NCI-H446 treated with DMSO at 0.1 percent for 48 hours (cell line): ENCODE measurements around the gene SLC7A5.
"Not testable (repeated sequence)": the region's sequence is repeated elsewhere in the genome, so short reads cannot be mapped to it uniquely, and the experiment has no call there.

Experiments used
- DNase-seq: peaks from one replicate; lab custom pipeline; 2025; lab: John Stamatoyannopoulos, UW

SLC7A5 gene

DNA sequence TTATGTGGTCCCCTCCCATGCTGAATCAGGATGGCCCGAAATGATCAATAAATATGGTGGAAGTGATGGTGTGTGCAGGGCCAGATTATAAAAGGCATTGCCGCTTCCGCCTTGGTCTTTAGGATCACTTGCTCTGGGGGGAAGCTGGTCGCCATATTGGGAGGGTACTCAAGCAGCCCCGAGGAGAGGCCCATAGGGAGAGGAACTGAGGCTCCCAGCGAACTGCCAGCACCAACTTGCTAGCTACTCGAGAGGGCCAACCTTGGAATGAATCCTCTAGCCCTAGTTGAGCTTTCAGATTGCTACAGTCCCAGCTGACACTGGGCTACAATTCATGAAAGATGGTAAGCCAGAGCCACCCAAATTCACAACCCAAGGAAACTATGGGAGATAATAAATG is 19.0 kb upstream of the SLC7A5 start:
- not testable (repeated sequence) for DNase-seq

- not testable (repeated sequence) for DNase-seq
These were observed 18.6 kb upstream of the SLC7A5 start for GRCh38 chr16:87887931-87888330.

GRCh38 chr16:87885371-87885967 is 16.2 kb upstream of the SLC7A5 start:
- not testable (repeated sequence) for DNase-seq

GRCh38 chr16:87882436-87883019 is 13.2 kb upstream of the SLC7A5 start:
- no peak for DNase-seq

GRCh38 chr16:87881324-87882200 is 12.3 kb upstream of the SLC7A5 start:
- no peak for DNase-seq

DNA sequence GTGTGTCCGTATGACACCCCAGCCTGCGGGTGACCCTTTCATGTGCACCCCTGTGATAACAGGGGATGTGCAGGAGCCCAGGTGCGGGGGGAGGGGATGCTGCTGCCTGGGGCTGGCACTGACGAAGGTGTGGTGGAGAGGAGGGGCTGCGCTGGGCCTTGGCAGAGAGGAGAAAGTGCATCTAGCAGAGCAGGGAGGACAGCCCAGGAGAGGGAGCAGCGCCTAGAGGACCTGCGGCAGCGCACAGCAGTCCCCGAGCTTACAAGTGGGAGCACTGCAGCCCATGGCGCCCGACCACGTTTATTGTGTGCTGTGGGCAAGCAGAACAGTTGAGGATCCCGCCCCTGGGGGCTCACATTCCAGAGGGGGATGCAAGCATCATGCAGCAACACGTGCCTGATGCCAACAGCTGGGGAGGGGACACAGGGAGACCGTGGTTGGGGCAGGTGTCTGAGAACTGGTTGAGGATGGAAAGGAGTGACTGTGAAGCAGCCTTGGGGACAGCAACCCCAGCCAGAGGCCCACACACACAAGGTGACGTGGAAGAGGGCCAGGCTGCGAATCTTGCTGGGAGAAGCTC is 10.9 kb upstream of the SLC7A5 start:
- DNase-seq: no peak

- not testable (repeated sequence) for DNase-seq
These were observed 10.2 kb upstream of the SLC7A5 start for GRCh38 chr16:87879411-87880013.

- DNase-seq: no peak
These were observed 9.4 kb upstream of the SLC7A5 start for GRCh38 chr16:87878704-87879103.

- DNase-seq: no peak
These were observed 8.7 kb upstream of the SLC7A5 start for GRCh38 chr16:87877942-87878507.

DNA sequence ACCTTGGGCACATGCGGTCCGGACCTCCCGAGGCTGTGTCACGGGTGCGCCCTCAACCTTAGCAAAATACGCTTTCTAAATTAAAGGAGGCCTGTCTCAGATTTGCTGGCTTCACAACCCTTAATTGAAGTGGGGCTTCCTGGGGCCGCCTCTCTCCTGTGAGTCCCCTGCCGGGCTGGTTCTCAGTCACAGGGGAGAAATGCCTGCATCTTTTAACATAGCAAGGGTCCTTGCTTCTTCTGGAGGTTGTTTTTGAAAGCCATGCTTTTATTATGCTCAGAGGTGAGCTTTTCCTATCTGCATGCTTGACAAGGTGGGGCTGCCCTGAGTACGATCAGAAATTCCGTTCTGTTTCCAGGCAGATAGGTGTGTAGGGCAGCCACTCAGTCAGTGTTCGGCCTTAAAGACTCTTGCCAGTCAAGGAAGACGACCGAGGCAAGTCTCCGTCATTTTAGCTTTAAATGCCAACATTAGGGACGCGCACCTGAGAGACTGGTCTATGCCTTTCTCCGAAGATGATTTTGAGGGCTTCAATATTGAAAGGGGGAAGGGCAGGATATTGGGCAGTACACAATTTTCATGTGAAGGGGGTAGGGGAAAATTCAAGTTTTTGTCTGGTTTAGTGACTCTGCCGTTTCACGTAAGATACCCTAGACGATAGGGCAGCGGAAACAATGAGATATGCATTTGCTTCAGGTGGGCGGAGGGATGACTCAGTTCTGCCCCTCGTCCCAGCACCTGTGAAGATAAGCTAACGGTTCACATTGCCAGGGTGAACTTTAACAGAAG is 5.5 kb upstream of the SLC7A5 start:
- no peak for DNase-seq

- DNase-seq: not testable (repeated sequence)
These were observed 1.3 kb upstream of the SLC7A5 start for GRCh38 chr16:87870418-87871291.

DNA sequence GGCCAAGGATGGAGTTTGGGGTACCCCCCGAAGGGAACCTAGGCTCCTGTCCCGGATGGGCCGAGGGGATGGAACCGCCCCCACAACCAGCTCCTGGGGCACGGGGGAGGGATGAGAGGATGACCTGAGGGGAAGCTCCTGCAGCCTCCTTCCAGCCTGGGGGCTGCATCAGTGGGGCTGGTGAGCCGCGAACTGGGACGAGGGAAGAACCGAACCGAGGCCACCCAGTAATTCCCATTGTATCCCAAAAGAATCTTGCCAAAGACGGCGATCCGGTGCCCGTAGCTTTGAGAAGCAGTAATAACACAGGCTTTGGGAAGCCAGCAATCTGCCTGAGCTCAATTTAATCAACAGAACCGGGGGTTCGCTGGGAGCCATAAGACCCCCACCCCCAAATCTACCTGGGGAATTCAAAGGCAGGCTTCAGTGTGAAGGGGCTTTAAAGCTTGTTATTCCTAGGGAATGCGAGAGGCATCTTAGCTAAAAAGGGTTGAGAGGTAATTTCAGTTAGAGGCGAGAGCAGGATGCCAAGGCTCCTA is 641 bp upstream of the SLC7A5 start:
- not testable (repeated sequence) for DNase-seq

DNA sequence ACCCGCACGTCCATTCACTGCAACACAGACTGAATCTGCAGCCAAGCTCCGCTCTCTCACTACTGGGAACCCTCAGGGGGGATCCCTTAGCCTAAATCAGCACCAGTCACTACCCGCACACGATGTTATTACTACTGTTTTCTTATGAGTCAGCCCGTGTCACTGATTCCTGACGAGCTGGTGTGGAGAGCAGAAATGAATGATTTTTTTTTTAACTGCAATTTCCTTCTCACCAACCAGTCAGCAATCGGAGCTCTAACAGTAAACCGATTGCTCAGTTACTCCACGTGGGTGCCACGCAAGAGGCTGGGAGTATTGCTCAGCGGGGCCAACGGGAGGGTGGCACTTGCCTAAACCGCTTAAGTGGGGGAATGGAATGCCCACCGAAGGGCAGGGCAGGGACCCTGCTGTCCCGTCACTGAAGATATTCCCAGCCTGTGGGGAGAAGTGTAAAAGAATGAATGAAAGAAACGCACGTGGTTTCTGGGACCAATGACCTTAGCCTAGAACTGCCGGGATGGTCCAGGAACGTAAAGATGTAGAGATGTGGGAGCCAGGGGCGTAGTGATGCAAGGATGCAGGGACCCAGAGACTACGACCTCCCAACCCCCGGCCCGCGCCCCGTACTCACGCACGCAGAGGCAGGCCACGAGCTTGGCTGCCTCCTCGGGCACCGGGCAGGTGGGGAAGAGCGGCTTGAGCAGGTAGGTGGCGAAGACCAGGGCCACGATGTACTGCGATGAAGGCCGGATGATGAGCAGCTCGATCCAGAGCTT is 865 bp downstream of the SLC7A5 start:
- not testable (repeated sequence) for DNase-seq

DNA sequence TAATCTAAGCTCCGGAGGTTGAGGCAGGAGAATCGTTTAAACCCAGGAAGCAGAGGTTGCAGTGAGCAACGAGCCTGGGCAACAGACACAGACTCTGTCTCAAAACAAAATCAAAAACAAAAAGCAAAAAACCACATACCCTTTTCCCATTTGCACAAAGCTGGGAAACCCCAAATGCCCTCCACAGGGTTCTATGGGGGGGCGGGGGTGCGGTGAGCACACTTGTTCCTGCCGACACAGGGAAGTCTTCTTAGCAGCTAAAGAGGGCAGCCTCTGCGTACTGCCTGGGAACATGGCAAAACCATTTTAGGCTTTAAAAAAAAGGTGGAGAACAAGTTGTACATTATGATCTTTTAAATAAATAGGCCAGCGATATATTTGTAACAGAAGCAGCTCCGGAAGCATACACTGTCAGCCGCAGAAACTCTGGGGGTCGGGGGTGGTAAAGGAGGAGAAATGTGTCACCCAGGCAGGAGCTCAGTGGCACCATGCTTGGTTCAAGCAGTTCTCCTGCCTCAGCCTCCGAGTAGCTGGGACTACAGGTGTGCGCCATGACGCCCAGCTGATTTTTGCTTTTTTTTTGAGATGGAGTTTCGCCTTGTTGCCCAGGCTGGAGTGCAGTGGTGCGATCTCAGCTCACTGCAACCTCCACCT is 3.3 kb downstream of the SLC7A5 start:
- DNase-seq: not testable (repeated sequence)

- DNase-seq: no peak
These were observed 4.8 kb downstream of the SLC7A5 start for GRCh38 chr16:87864331-87864989.

GRCh38 chr16:87863327-87863635 is 6.0 kb downstream of the SLC7A5 start:
- not testable (repeated sequence) for DNase-seq

GRCh38 chr16:87862597-87863326 is 6.5 kb downstream of the SLC7A5 start:
- not testable (repeated sequence) for DNase-seq
